ENCODE measurements around the gene ANKS1B.

GRCh38 chr12:99110868-99111267, 873.9 kb downstream of the ANKS1B start:
- no peak for TF ChIP-seq CTCF (IDR thresholded peaks at IDR 0.05)
- no peak for TF ChIP-seq POLR2A (IDR thresholded peaks at IDR 0.05)
